ENCODE measurements around the gene CGNL1. TPM values are rescaled to one million over a fixed set of nuclear protein-coding genes. Genes with fewer than 3 reads are reported as not detected.
A peak's percentile ranks its signal among the peaks of the same experiment; 100 is the strongest.

CGNL1 gene
- polyA plus RNA-seq, 1 of the 3 experiments (the other 2 are of a cell fraction): 0.23 TPM

- TF ChIP-seq NRF1 (IDR thresholded peaks at IDR 0.05; ENCODE audit: low read depth, low read length) (peak; percentile 38; the same call in 1 of the 2 replicates), SMC3 (IDR thresholded peaks at IDR 0.05; ENCODE audit: low read depth, low read length) (no peak), TCF12 (IDR thresholded peaks at IDR 0.05) (peak; percentile 94), FOSL2 (IDR thresholded peaks at IDR 0.05; ENCODE audit: borderline replicate concordance, low read depth) (peak; percentile 95), RFX5 (IDR thresholded peaks at IDR 0.05; ENCODE audit: low read length) (no peak), YY1 (IDR thresholded peaks at IDR 0.05; ENCODE audit: low read depth) (peak; percentile 39; the same call in 1 of the 2 replicates), GABPA (IDR thresholded peaks at IDR 0.05; ENCODE audit: low read depth) (peak; percentile 43; the same call in 1 of the 2 replicates), TEAD4 (IDR thresholded peaks at IDR 0.05; ENCODE audit: borderline replicate concordance, insufficient read depth) (peak; percentile 97), RXRA (IDR thresholded peaks at IDR 0.05; ENCODE audit: borderline replicate concordance, low read depth) (peak; percentile 88), POLR2AphosphoS5 (IDR thresholded peaks at IDR 0.05; ENCODE audit: low read depth, low read length) (peak; percentile 84; the same call in 1 of the 2 replicates), TAF1 (IDR thresholded peaks at IDR 0.05; ENCODE audit: borderline replicate concordance, low read depth, low read length) (peak; percentile 43; the same call in 1 of the 2 replicates), ZBTB33 (IDR thresholded peaks at IDR 0.05; ENCODE audit: borderline replicate concordance, low read depth) (peak; percentile 59; the same call in 1 of the 2 replicates), MXI1 (IDR thresholded peaks at IDR 0.05; ENCODE audit: low read depth, low read length) (no peak), CTCF (IDR thresholded peaks at IDR 0.05) (no peak), IRF3 (IDR thresholded peaks at IDR 0.05; ENCODE audit: low read depth, low read length) (no peak), JUND (IDR thresholded peaks at IDR 0.05) (peak; percentile 94)
- TF ChIP-seq, protein P1, sequence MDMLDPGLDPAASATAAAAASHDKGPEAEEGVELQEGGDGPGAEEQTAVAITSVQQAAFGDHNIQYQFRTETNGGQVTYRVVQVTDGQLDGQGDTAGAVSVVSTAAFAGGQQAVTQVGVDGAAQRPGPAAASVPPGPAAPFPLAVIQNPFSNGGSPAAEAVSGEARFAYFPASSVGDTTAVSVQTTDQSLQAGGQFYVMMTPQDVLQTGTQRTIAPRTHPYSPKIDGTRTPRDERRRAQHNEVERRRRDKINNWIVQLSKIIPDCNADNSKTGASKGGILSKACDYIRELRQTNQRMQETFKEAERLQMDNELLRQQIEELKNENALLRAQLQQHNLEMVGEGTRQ (IDR thresholded peaks at IDR 0.05; ENCODE audit: borderline replicate concordance, low read depth, low read length): no peak
These were observed 48.3 kb upstream of the CGNL1 start (continued) for GRCh38 chr15:57327985-57328471.
